Measurements from ENCODE around the gene ELAC2. TPM values are rescaled to one million over a fixed set of nuclear protein-coding genes. Genes with fewer than 3 reads are reported as not detected.

Gene ELAC2
- polyA plus RNA-seq, 3 donors = 24.2 to 39.6 (median 26.0) TPM

GRCh38 chr17:12977008-12977751, 40.6 kb downstream of the ELAC2 start:
- peaks cover 0 to 1% of the 10 kb centered on the region in 2 donors for H3K36me3 Mint-ChIP-seq
- no peak overlapping the region for H3K9ac ChIP-seq (ENCODE audit: insufficient read depth, low read length, poor library complexity, severe bottlenecking)
- DNase-seq = no peak
- H3K4me2 ChIP-seq (replicated peaks; ENCODE audit: extremely low read depth, low read length, poor library complexity, severe bottlenecking) = no peak overlapping the region
- no peak overlapping the region for H3K27ac ChIP-seq (ENCODE audit: low read depth in 1 of 2, low read length in 2 of 2)
- H3K27me3 ChIP-seq (ENCODE audit: control insufficient read depth in 2 of 2, insufficient read depth in 2 of 2, low read length in 2 of 2) = peaks cover 6 to 18% of the 10 kb centered on the region in 2 donors
- 83% methylated on average over 3 of the region's 13 CpGs for WGBS (ENCODE audit: insufficient coverage)
- no peaks in the 10 kb centered on the region for H3K36me3 ChIP-seq (replicated peaks in 1 of 2; ENCODE audit: control insufficient read depth in 1 of 2, insufficient read depth in 2 of 2, low read length in 2 of 2)
- intact Hi-C loops (cut with micrococcal nuclease) = no loop called here
- peaks cover 0 to 12% (median 5%) of the 10 kb centered on the region in 7 donors for H3K9me3 Mint-ChIP-seq
- H3K4me3 ChIP-seq (replicated peaks in 1 of 3; ENCODE audit: low read depth in 2 of 3, low read length in 3 of 3) = no peak overlapping the region
- H2AFZ ChIP-seq (ENCODE audit: insufficient read depth, low read depth, low read length, poor library complexity, severe bottlenecking) = no peak overlapping the region
- no peaks in the 10 kb centered on the region for H3K4me1 ChIP-seq (ENCODE audit: control insufficient read depth in 1 of 2, insufficient read depth in 2 of 2, low read length in 2 of 2)
- H3K4me1 Mint-ChIP-seq = peaks cover 2% of the 10 kb centered on the region
- H3K4me3 Mint-ChIP-seq = no peak overlapping the region
- no peaks in the 10 kb centered on the region for H4K20me1 ChIP-seq (ENCODE audit: insufficient read depth, low read length)
- peaks cover 26 to 32% (median 26%) of the 10 kb centered on the region in 3 donors for H3K27me3 Mint-ChIP-seq (ENCODE audit: low read depth in 3 of 3)
- H3K79me2 ChIP-seq (ENCODE audit: insufficient read depth, low read length) = no peaks in the 10 kb centered on the region
- H3K27ac Mint-ChIP-seq = no peak overlapping the region
- no peaks in the 10 kb centered on the region for H3K9me3 ChIP-seq (replicated peaks in 1 of 2; ENCODE audit: control insufficient read depth in 1 of 2, insufficient read depth in 1 of 2, low read length in 2 of 2)
- TF ChIP-seq CTCF (IDR thresholded peaks at IDR 0.05) = no peak

DNA sequence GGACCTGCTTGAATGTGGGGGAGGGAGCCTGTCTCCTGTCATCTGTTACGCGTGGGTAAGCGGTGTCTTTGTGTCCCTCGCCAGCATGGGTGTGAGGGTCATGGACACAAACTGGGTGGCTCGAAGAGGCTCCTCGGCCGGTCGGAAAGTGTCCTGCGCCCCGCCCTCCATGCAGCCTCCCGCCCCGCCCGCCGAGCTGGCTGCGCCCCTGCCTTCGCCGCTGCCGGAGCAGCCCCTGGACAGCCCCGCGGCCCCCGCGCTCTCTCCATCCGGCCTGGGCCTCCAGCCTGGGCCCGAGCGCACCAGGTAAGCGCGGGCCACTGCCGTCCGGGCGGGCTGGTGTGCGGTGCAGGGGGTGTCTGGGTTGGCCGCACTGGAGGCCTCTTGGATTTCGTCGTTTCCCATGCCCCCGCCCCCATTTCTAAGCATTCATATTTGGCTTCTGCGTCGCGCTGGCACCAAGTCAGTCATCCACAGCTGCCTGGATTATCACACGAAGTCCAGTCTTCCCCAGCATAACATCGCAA, 43.8 kb downstream of the ELAC2 start:
- no peak overlapping the region for H3K4me2 ChIP-seq (replicated peaks; ENCODE audit: extremely low read depth, low read length, poor library complexity, severe bottlenecking)

More for the DNA sequence above, 43.8 kb downstream of the ELAC2 start:
- no peaks in the 10 kb centered on the region for H3K4me1 Mint-ChIP-seq
- Histone ChIP-seq H3K79me2 (ENCODE audit: insufficient read depth, low read length) (no peaks in the 10 kb centered on the region), H3K9ac (ENCODE audit: insufficient read depth, low read length, poor library complexity, severe bottlenecking) (no peak overlapping the region), H3K4me1 (ENCODE audit: control insufficient read depth in 1 of 2, insufficient read depth in 2 of 2, low read length in 2 of 2) (no peaks in the 10 kb centered on the region), H2AFZ (ENCODE audit: insufficient read depth, low read depth, low read length, poor library complexity, severe bottlenecking) (no peak overlapping the region), H3K27me3 (ENCODE audit: control insufficient read depth in 2 of 2, insufficient read depth in 2 of 2, low read length in 2 of 2) (peaks cover 6 to 18% of the 10 kb centered on the region in 2 donors), H4K20me1 (ENCODE audit: insufficient read depth, low read length) (no peaks in the 10 kb centered on the region), H3K9me3 (replicated peaks in 1 of 2; ENCODE audit: control insufficient read depth in 1 of 2, insufficient read depth in 1 of 2, low read length in 2 of 2) (no peaks in the 10 kb centered on the region), H3K36me3 (replicated peaks in 1 of 2; ENCODE audit: control insufficient read depth in 1 of 2, insufficient read depth in 2 of 2, low read length in 2 of 2) (no peaks in the 10 kb centered on the region), H3K27ac (ENCODE audit: low read depth in 1 of 2, low read length in 2 of 2) (no peak overlapping the region), H3K4me3 (replicated peaks in 1 of 3; ENCODE audit: low read depth in 2 of 3, low read length in 3 of 3) (no peak overlapping the region)
- H3K27me3 Mint-ChIP-seq (ENCODE audit: low read depth in 3 of 3) = peaks cover 26 to 35% (median 31%) of the 10 kb centered on the region in 3 donors
- no peak for DNase-seq
- H3K36me3 Mint-ChIP-seq = peaks cover 0 to 1% of the 10 kb centered on the region in 2 donors
- intact Hi-C loops (cut with micrococcal nuclease) = no loop called here
- H3K4me3 Mint-ChIP-seq = peak overlapping the region in 1 of 2 donors; percentile 76
- 4% methylated on average over 39 of the region's 40 CpGs for WGBS (ENCODE audit: insufficient coverage)
- no peak for TF ChIP-seq CTCF (IDR thresholded peaks at IDR 0.05)
- H3K9me3 Mint-ChIP-seq = peaks cover 1 to 12% (median 7%) of the 10 kb centered on the region in 7 donors
- H3K27ac Mint-ChIP-seq = no peak overlapping the region

Measured in CD14-positive monocyte (primary cell).